HEK293 (cell line): Measurements from ENCODE around the gene FAR1.

Experiments used
- ATF2 ChIP-seq: fragments of 450-650 bp; formaldehyde crosslinking; IDR thresholded peaks from 2 replicates; pipeline ENCODE4 v1.5.1; 2016; ENCODE audit warnings: missing biosample characterization, missing genetic modification characterization, low read depth
- BCL11A ChIP-seq: fragments of 450-650 bp; formaldehyde crosslinking; IDR thresholded peaks from 2 replicates; pipeline ENCODE4 v1.5.1; 2016; ENCODE audit warnings: low read depth, missing biosample characterization, missing genetic modification characterization
- FEZF1 ChIP-seq: fragments of 450-650 bp; formaldehyde crosslinking; IDR thresholded peaks from 2 replicates; pipeline ENCODE4 v1.5.1; 2016; ENCODE audit warnings: missing biosample characterization, missing genetic modification characterization
- MZF1 ChIP-seq: fragments of 450-650 bp; formaldehyde crosslinking; IDR thresholded peaks from 2 replicates; pipeline ENCODE4 v1.5.1; 2017; ENCODE audit warnings: missing biosample characterization, missing genetic modification characterization, borderline replicate concordance
- REST ChIP-seq: fragments of 450-650 bp; formaldehyde crosslinking; IDR thresholded peaks from 2 replicates; pipeline ENCODE4 v1.5.1; 2016; ENCODE audit warnings: missing biosample characterization, missing genetic modification characterization
- ZBTB21 ChIP-seq: fragments of 450-650 bp; formaldehyde crosslinking; IDR thresholded peaks from 2 replicates; pipeline ENCODE4 v1.5.1; 2017; ENCODE audit warnings: missing biosample characterization, missing genetic modification characterization
- ZBTB6 ChIP-seq: fragments of 450-650 bp; formaldehyde crosslinking; IDR thresholded peaks from 2 replicates; pipeline ENCODE4 v1.5.1; 2017; ENCODE audit warnings: missing biosample characterization, missing genetic modification characterization
- ZNF239 ChIP-seq: fragments of 450-650 bp; formaldehyde crosslinking; IDR thresholded peaks from 2 replicates; pipeline ENCODE4 v1.5.1; 2016; ENCODE audit warnings: missing biosample characterization, missing genetic modification characterization
- ZNF76 ChIP-seq: fragments of 450-650 bp; formaldehyde crosslinking; IDR thresholded peaks from 2 replicates; pipeline ENCODE4; 2016; ENCODE audit warnings: low read depth, missing biosample characterization, missing genetic modification characterization, borderline replicate concordance
- TF ChIP-seq, protein P1 (sequence below): fragments of 450-650 bp; formaldehyde crosslinking; optimal IDR thresholded peaks from 2 replicates; pipeline ENCODE3; 2016; ENCODE audit warnings: missing biosample characterization, mild to moderate bottlenecking, missing genetic modification characterization
- TF ChIP-seq, protein P2 (sequence below): sonication (generic); formaldehyde crosslinking; IDR thresholded peaks from 2 replicates; pipeline ENCODE4 v1.8.1; 2022; ENCODE audit warnings: mild to moderate bottlenecking, moderate library complexity, missing genetic modification reagents
- TF ChIP-seq, protein P3 (sequence below): fragments of 450-650 bp; formaldehyde crosslinking; IDR thresholded peaks from 2 replicates; pipeline ENCODE4 v1.5.1; 2016; ENCODE audit warnings: missing biosample characterization, missing genetic modification characterization
- TF ChIP-seq, protein P4 (sequence below): fragments of 450-650 bp; formaldehyde crosslinking; IDR thresholded peaks from 2 replicates; pipeline ENCODE4 v1.5.1; 2016; ENCODE audit warnings: missing biosample characterization, missing genetic modification characterization

- TF ChIP-seq, protein P1, sequence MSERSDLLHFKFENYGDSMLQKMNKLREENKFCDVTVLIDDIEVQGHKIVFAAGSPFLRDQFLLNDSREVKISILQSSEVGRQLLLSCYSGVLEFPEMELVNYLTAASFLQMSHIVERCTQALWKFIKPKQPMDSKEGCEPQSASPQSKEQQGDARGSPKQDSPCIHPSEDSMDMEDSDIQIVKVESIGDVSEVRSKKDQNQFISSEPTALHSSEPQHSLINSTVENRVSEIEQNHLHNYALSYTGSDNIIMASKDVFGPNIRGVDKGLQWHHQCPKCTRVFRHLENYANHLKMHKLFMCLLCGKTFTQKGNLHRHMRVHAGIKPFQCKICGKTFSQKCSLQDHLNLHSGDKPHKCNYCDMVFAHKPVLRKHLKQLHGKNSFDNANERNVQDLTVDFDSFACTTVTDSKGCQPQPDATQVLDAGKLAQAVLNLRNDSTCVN (tag by site-specific recombination): no peak
- TF ChIP-seq ZBTB6 (tag by site-specific recombination) (no peak), BCL11A (tag by site-specific recombination) (no peak), ZBTB21 (tag by site-specific recombination) (no peak), MZF1 (no peak), FEZF1 (tag by site-specific recombination) (no peak), REST (tag by site-specific recombination) (no peak), ZNF239 (tag by site-specific recombination) (no peak), ZNF76 (tag by site-specific recombination) (no peak), ATF2 (no peak)
- TF ChIP-seq, protein P2, sequence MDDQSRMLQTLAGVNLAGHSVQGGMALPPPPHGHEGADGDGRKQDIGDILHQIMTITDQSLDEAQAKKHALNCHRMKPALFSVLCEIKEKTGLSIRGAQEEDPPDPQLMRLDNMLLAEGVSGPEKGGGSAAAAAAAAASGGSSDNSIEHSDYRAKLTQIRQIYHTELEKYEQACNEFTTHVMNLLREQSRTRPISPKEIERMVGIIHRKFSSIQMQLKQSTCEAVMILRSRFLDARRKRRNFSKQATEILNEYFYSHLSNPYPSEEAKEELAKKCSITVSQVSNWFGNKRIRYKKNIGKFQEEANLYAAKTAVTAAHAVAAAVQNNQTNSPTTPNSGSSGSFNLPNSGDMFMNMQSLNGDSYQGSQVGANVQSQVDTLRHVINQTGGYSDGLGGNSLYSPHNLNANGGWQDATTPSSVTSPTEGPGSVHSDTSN (CRISPR knock-in tag): no peak
- TF ChIP-seq, protein P3, sequence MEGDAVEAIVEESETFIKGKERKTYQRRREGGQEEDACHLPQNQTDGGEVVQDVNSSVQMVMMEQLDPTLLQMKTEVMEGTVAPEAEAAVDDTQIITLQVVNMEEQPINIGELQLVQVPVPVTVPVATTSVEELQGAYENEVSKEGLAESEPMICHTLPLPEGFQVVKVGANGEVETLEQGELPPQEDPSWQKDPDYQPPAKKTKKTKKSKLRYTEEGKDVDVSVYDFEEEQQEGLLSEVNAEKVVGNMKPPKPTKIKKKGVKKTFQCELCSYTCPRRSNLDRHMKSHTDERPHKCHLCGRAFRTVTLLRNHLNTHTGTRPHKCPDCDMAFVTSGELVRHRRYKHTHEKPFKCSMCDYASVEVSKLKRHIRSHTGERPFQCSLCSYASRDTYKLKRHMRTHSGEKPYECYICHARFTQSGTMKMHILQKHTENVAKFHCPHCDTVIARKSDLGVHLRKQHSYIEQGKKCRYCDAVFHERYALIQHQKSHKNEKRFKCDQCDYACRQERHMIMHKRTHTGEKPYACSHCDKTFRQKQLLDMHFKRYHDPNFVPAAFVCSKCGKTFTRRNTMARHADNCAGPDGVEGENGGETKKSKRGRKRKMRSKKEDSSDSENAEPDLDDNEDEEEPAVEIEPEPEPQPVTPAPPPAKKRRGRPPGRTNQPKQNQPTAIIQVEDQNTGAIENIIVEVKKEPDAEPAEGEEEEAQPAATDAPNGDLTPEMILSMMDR (tag by site-specific recombination): no peak
- TF ChIP-seq, protein P4, sequence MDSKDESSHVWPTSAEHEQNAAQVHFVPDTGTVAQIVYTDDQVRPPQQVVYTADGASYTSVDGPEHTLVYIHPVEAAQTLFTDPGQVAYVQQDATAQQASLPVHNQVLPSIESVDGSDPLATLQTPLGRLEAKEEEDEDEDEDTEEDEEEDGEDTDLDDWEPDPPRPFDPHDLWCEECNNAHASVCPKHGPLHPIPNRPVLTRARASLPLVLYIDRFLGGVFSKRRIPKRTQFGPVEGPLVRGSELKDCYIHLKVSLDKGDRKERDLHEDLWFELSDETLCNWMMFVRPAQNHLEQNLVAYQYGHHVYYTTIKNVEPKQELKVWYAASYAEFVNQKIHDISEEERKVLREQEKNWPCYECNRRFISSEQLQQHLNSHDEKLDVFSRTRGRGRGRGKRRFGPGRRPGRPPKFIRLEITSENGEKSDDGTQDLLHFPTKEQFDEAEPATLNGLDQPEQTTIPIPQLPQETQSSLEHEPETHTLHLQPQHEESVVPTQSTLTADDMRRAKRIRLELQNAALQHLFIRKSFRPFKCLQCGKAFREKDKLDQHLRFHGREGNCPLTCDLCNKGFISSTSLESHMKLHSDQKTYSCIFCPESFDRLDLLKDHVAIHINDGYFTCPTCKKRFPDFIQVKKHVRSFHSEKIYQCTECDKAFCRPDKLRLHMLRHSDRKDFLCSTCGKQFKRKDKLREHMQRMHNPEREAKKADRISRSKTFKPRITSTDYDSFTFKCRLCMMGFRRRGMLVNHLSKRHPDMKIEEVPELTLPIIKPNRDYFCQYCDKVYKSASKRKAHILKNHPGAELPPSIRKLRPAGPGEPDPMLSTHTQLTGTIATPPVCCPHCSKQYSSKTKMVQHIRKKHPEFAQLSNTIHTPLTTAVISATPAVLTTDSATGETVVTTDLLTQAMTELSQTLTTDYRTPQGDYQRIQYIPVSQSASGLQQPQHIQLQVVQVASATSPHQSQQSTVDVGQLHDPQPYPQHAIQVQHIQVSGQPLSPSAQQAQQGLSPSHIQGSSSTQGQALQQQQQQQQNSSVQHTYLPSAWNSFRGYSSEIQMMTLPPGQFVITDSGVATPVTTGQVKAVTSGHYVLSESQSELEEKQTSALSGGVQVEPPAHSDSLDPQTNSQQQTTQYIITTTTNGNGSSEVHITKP: no peak
Measured at GRCh38 chr11:13667245-13667644, 1.2 kb upstream of the FAR1 start.
